ENCODE measurements around the gene CTPS1.
A peak's percentile ranks its signal among the peaks of the same experiment; 100 is the strongest.

CTPS1 gene

GRCh38 chr1:41024953-41025352, 45.5 kb downstream of the CTPS1 start:
- no peak for DNase-seq (ENCODE audit: low read depth)

- DNase-seq (ENCODE audit: low read depth), result no peak
Observed at GRCh38 chr1:41025979-41026819, 46.7 kb downstream of the CTPS1 start.

GRCh38 chr1:41028034-41028642, 48.6 kb downstream of the CTPS1 start:
- DNase-seq (ENCODE audit: low read depth), result no peak

- DNase-seq (ENCODE audit: low read depth), result no peak
Observed at GRCh38 chr1:41030872-41031616, 51.5 kb downstream of the CTPS1 start.

GRCh38 chr1:41032147-41032546, 52.7 kb downstream of the CTPS1 start:
- no peak for DNase-seq (ENCODE audit: low read depth)

- DNase-seq (ENCODE audit: low read depth), result no peak
Observed at GRCh38 chr1:41033272-41033671, 53.8 kb downstream of the CTPS1 start.

GRCh38 chr1:41037116-41037903, 57.8 kb downstream of the CTPS1 start:
- DNase-seq (ENCODE audit: low read depth), result no peak

GRCh38 chr1:41038110-41038509, 58.6 kb downstream of the CTPS1 start:
- DNase-seq (ENCODE audit: low read depth), result no peak

GRCh38 chr1:41041614-41042270, 62.2 kb downstream of the CTPS1 start:
- DNase-seq (ENCODE audit: low read depth), result peak; percentile 16

- no peak for DNase-seq (ENCODE audit: low read depth)
Observed at GRCh38 chr1:41044187-41044586, 64.7 kb downstream of the CTPS1 start.

- DNase-seq (ENCODE audit: low read depth), result peak; percentile 83
Observed at GRCh38 chr1:41045740-41046139, 66.2 kb downstream of the CTPS1 start.

- DNase-seq (ENCODE audit: low read depth), result no peak
Observed at GRCh38 chr1:41046347-41046775, 66.9 kb downstream of the CTPS1 start.

- DNase-seq (ENCODE audit: low read depth), result no peak
Observed at GRCh38 chr1:41048540-41048939, 69.0 kb downstream of the CTPS1 start.

GRCh38 chr1:41051022-41051421, 71.5 kb downstream of the CTPS1 start:
- no peak for DNase-seq (ENCODE audit: low read depth)

GRCh38 chr1:41053316-41053715, 73.8 kb downstream of the CTPS1 start:
- no peak for DNase-seq (ENCODE audit: low read depth)

- DNase-seq (ENCODE audit: low read depth), result no peak
Observed at GRCh38 chr1:41056907-41057306, 77.4 kb downstream of the CTPS1 start.
